NCI-H748 (cell line): ENCODE data around the gene NADSYN1.
A peak's percentile ranks its signal among the peaks of the same experiment; 100 is the strongest.

ENCODE experiments used
- DNase-seq: peaks from one replicate; lab custom pipeline; 2025; ENCODE audit not compliant: unreplicated experiment; lab: John Stamatoyannopoulos, UW

The NADSYN1 gene

DNA sequence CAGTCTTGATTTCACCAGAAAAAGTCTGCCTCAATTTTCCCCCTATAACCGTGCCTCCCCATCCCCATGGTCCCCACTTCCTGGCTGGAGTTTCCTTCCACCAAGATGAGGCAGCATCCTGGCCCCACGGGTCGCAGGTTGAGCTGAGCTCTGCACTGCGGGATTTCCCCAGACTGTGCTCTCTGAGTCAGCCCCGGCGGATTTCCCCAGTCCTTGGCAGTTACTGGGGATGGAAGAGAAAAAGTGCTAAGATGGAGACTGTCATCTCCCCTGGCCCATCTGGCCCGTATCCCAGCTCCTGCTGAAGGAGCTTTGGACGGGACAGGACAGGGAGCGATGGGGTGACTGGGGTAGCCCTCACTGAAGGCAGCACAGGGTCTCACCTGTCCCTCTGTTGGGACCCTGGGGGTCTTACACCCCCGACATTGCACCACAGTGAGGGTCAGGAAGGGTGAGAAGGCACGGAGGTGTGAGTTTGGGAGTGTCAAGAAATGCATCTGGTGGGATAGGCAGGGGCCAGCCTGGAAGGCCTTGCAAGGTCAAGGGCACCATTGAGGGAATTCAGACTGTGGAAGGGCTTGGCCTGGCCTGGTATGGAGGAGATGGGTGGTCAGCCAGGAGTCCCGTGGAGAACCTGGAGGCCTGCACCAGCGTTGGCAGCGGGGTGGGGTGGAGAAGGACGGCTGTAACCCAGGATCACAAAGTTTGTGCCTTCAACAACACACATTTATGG, 36.5 kb downstream of the NADSYN1 start:
- no peak for DNase-seq

DNA sequence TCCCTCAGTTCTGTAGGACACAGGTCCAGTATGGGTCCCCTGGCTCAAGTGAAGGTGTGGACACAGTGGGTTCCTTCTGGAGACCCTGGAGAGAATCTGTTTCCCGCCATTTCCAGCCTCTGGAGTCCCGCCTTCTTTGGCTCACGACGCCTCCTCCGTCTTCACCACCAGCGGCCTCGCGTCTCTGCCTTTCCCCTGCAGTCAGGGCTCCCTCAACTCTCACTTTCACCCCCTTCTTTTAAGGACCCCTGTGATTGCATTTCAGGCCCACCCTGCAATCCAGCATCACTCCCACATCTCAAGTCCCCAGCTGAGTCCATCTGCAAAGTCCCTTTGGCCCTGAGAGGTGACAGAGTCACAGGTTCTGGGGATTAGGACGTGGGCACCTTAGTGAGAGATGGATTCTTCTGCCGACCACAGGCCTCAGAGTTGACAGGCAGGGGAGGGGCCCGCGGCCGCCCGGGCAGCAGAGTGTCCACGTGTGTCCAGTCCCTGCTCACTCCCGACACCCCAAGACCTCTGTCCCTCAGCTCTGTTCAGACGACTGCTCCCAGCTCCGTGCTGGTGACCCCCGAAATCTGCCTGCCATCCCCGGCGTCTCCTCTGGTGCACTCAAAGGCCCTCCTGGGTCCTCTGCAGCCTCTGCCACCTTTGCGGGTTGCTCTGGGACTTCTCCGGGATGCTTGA, 37.2 kb downstream of the NADSYN1 start:
- DNase-seq = no peak

DNA sequence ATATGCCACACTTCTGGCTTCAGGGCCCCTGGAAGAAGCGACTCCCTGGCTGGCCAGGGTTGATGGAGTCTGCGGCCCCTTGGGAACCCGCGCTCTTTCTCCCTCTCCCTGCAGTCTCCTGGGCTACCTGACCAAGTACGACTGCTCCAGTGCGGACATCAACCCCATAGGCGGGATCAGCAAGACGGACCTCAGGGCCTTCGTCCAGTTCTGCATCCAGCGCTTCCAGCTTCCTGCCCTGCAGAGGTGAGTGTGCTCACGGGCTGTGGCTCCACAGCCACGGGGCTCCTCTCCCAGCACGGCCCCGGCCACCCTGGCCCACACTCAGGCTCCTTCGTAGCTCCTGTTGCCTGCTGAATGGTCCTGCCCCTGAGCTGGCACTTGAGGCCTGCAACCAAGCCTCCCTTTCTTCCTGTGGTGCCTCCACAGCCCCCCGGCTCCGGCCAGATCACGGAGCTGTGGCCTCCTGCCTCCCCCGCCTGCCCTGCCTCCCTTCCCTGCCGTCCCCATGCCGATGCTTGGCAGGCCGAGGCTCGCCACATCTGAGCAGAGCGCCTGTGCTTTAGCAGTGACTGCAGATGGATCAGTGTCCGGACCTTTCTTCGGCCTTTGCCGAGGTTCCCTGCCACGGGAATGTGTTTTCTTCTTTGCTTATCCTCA, 37.9 kb downstream of the NADSYN1 start:
- DNase-seq = no peak

DNA sequence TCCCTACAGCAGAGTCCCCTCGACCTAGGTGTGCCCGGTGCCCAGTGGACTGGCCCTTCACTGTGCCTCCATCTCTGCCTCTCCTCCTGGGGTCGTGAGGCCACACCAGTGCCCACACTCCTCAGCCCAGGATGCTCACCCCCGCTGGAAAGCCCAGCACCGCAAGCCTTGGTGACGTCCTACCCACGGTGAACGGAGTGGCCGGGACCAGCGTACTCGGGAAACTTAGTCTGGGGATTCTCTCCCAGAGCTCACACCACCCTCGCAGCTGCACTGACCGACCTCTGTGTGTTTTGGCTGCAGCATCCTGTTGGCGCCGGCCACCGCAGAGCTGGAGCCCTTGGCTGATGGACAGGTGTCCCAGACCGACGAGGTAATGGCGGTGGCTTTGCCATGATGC, 38.5 kb downstream of the NADSYN1 start:
- DNase-seq = no peak

DNA sequence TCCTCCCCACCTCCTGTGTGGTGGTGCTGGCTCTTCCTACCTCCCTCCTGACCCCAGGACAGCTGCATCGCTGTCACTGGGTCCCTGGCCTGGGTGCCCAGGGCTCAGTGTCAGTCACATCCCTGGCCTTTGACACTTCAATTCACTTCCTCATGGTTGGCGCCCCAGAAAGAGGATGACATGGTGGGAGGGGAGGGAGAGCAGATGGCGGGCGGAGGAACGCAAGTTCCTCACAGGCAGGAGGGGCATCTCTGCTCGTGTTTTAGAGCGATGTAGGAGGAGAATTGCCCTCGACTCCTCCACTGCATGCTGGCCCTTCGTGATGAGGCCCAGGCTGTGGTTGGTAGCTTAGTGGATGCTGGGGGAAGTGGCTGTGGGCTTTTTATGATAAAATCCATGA, 38.9 kb downstream of the NADSYN1 start:
- DNase-seq = no peak

DNA sequence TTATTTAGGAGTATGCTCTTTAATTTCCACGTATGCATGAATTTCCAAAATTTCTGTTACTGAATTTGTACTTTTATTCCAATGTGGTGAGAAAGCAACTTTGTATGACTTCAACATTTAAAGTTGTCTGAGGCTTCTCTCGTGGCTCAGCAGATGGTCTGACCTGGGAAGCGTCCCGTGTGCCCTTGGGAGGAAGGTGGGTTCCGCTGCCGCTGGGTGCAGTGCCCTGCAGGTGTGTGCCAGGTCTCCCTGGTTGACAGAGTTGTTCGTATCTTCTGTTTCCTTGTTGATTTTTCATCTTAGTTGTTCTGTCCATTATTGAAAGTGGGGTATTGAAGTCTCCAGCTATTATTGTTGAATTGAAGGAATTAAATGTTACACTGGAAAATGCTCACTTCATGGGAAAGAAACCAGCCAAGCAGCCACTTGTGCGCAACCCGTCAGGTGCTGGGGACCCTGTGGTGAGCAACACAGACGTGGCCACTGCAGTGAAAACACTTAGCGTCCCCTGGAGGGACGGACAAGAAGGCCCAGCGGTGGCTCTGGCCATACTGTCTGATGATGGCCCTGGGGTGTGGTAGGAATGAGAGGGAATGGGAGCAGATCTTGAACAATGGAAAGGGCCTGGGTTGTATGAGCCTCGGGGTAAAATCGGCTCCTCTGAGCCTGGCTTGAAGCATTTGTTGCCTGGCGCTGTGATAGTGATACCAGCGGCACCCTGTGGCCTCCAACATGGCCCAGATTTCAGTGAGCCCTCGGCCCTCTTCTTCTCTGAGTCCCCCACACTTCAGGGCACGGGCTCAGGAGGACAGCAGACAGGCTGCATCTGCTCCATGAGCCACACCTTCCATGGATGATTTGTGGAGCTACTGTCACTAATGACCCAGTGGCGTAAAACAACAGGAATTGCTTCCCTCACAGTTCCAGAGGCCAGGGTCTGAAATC, 42.6 kb downstream of the NADSYN1 start:
- DNase-seq = no peak

DNA sequence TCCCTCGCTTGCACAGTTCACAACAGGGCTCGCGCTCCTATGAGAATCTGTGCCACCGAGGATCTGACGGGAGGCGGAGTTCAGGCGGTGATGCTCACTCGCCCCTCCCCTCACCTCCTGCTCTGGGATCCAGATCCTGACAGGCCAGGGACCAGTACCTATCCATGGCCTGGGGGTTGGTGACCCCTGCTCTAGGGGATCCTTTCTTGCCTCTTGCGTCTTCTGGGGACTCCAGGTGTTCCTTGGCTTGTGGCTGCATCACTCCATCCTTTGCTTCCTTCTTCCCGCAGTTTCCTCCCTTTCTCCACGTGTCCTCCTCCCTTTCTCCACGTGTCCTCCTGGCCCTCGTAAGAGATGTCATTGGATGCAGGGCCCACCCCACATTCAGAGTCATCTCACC, 43.4 kb downstream of the NADSYN1 start:
- DNase-seq = no peak

DNA sequence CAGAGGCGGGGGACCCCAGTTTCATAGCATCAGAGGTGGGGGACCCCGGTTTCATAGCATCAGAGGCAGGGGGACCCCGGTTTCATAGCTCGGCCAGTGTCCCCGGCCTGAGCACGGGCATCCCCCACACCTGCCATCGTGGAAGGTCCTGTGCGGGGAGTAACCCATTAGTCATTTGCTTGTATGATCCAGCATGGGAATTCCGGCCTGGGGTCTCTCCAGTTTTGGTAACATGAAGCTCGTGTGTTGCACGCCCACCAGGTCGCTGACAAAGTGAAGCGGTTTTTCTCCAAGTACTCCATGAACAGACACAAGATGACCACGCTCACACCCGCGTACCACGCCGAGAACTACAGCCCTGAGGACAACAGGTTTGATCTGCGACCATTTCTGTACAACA, 45.1 kb downstream of the NADSYN1 start:
- no peak for DNase-seq

DNA sequence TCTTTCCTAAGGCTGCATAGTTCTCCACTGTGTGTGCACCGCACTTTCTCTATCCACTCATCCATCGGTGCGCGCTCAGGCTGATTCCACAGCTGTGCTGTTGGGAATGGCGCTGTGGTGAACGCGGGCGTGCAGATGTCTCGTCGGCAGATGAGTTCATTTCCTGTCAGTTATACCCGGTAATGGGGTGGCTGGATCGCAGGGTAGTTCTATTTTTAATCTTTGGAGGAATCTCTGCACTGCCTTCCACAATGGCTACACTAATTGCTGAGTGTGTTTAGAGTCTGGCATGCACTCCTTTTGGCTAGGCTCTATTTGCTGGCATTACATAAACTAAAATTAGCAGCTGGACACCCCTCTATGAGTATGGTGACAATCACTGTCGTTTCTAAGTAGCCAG, 46.1 kb downstream of the NADSYN1 start:
- DNase-seq = no peak

DNA sequence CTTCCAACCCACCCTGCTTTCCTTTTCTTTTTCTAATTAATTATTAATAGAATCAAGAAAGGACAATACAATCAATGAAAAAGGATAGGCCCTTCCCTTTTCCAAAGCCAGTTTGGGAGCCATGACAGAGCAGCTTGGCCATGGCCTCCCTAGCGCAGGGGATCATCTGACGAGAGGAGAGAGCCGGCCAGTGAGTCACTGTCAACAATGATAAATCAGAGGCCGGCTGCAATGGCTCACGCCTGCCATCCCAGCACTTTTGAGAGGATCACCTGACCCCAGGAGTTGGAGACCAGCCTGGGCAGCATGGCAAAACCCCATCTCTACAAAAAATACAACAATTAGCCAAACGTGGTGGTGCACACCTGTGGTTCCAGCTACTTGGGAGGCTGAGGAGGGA, 46.5 kb downstream of the NADSYN1 start:
- no peak for DNase-seq

DNA sequence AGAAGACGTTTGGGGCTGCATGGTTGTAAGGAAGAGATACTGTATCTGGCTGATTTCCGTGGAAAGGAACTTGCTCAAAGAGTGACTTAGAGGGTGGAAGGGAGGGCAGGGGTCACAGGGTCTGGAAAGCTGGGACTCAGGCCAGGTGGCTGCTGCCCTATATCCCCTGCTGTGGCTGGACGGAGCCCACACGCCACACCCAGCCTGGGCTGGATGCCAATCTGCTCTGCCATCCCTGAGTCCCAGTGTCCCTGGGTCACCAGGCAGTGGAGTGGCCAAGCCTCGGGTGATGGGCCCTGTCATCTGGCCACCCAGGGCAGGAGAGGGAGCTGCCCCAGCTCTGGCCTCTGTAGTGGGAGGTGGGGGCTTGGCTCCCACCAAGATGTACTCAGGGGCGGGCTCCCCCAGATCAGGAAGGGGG, 47.6 kb downstream of the NADSYN1 start:
- no peak for DNase-seq

DNA sequence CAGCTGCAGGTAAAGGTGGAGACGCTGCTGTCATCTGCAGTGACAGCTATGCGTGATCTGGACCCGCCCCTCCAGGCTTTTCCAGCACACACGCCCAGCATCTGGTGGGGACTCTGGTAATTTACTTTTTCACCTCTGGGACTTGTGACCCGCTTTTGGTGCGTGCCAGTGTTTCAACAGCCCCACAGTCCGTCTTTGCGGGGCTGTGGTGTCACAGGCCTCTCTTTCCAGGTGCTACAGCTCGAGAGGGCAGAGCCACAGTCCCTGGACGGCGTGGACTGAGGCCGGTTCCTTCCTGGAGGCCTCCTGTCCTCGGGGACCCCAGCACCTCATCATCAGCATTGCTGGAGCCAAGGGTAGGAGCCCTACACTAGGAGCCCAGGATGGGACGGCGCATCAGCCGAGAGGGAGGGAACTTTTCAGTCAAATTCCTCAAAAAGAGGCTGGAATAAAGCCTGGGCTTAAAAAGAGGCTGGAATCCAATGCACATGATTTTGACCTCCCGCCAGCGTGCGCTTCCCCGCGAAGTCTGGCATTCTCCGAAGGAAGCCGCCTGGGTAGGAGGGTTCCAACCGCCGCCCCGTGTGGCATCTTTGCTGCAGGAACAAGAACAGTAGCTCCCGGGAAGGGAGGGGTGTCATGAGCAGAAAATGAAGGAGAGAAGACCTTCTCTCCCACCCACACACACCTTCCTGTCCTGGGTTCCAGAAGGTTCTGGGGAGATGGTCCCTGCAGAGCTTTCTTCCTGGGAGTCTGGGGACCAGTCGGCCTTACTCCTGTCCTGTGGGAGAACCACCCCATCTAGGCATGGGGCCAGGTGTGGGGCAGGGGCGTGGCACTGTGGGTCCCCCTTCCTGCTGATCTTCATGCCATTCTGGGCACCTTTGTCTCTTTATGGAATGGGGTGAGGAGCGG, 48.3 kb downstream of the NADSYN1 start:
- DNase-seq = no peak

DNA sequence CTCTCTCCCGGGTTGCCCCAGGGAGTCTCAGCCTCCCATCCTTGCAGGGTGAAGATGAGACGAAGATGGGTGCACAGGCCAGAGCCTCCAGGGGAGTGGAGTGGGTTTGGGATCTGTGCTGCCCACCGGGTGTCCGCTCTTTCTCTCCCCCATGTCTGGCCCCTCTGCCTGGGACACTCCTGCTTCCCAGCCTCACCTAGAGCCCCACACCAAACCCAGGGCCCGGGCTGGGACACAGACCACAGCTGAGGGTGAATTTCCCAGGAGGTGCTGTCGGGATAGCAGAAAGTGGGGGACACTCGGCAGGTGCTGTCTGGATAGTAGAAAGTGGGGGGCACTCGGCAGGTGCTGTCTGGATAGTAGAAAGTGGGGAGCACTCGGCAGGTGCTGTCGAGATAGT, 49.0 kb downstream of the NADSYN1 start:
- no peak for DNase-seq

DNA sequence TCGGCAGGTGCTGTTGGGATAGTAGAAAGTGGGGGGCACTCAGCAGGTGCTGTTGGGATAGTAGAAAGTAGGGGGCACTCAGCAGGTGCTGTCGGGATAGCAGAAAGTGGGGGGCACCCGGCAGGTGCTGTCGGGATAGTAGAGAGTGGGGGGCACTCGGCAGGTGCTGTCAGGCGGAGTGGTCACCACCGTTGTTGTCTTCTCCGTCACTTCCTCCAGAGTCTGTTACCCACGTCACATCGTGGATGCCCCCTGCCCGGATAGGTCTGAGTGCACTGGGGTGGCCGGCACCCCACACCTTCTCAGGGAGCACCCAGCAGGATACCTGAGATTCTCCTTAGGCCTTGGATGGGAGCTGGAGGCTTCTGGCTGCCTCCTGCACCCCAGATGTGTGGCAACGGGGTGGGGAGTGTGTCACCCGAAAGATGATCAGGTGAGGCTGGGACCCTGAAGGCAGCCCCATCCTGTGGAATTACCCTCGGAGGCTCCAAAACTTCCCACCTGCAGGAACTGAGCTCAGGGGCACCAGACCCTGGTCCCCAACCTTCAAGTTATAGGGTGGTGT, 50.0 kb downstream of the NADSYN1 start:
- DNase-seq = no peak

DNA sequence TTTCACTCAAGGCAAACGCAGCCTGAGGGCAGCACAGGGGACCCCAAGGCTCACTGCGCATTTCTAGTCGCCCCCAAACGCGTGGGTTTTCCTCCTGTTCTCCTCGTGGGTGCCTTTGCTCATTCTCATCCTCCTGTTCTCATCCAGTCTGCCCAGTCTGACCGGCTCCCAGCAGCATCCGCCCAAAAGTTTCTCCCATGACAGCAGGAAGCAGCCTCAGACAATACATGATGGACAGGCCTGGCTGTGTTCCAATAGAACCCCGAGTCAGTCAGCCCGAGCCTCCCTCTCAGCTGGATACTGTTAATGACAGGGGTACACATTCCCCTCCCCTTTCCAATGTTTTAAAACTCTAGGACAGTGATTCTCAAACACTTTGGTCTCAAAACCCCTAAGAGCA, 51.5 kb downstream of the NADSYN1 start:
- peak; percentile 82 for DNase-seq

DNA sequence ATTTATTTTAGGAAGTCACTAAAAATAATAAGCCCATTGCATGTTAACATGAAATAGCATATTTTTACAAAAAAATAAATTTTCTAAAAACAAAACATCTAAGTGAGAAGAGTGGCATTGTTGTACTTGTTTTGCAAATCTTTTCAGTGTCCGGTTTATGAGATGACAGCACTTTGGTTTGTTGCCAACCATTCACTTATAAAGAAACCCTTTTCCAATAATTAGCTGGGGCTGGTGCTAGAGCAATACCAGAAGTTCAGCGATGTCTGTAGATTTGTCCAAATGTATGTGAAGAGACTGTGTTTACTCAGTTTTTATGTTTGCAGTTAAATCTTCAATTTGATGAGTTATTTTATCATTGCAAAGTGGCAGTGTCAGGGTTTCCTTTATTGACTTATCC, 52.0 kb downstream of the NADSYN1 start:
- peak; percentile 76 for DNase-seq

DNA sequence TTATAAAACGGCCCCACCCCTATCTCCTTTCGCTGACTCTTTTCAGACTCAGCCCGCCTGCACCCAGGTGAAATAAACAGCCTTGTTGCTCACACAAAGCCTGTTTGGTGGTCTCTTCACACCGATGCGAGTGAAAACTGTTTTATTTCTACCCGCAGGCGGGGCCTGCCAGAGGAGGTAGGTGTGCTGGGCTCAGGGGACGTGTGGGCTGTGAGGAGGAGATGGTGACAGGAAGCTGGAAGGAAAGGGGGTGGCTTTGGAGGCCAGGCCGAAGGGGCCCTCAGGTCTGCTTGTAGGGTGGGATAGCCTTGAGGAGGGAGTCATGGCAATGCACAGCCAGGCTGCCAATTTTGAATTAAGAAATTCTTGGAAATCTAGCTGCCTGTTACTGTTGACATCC, 52.8 kb downstream of the NADSYN1 start:
- no peak for DNase-seq

DNA sequence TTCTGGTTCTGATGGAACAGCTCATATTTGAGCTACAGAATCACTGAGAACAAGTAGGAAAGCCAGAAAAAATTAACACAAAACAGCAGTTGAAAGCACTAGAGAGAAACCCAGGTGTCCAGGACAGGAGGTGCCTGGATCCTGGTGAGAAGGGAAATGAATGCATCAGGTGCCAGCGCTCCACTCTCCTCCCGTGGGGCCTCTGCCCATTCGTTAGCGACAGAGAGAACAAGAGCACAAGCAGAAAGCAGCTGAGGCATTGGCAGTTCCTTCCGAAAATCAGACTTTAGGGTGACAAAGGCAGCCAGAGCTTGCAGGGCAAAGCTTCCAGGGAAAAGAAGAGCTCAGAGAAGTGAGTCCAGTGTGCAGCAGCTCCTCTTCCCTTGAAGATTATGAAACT, 54.1 kb downstream of the NADSYN1 start:
- no peak for DNase-seq

DNA sequence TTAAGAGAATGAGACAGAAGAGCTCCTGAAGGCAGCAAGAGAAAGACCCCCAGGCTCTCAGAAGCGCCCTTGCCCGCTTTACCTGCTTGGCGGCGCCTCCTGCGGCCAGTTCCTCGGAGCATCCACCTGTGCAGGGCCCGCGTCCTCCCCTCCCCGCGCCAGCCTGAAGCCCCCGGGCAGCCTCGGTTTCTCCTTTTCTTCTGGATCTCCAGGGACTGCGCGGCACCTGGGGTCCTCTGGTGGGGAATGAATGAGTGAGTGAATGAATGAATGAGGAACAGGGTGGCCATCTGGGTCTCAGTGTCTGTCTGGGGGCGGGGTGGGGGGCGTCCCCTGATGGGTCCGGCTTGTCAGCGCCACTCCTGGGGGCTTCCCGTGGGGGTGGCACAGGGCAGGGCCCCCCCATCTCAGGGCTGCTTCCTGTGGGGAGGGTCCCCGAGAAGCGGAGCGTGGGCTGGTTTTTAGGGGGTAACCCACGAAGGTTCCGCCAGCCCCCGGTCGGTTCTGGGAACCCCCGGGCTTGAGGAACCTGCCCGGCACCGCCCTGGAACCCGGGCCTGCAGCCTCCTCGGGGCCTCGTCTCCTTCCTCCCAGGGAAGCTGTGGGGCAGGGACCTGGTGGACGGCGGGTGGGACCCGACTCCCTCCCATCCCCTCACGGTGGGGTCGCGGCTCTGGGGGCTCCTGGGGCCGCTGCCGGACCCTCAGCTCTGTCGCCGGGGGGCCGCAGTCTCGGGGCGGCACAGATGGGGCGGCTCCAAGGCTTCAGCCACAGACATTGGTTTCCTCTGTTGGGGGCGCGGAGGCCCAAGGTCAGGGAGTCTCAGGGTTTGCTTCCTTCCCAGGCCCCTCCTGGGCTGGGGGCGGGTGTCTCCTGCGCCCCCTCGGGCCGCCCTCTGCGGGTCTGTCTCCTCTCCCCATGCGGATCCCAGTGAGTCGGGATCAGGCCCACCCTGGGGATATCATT, 65.8 kb downstream of the NADSYN1 start:
- no peak for DNase-seq
